ENCODE data around the gene KRTAP19-2.

- TF ChIP-seq ZFP3 (CRISPR knock-in tag; IDR thresholded peaks at IDR 0.05) (no peak), GLIS3 (CRISPR knock-in tag; IDR thresholded peaks at IDR 0.05) (no peak), CREB5 (CRISPR knock-in tag; IDR thresholded peaks at IDR 0.05; ENCODE audit: low read depth) (no peak), ARNTL (CRISPR knock-in tag; IDR thresholded peaks at IDR 0.05; ENCODE audit: borderline replicate concordance, low read depth) (no peak), TSHZ2 (CRISPR knock-in tag; IDR thresholded peaks at IDR 0.05) (no peak), RARB (CRISPR knock-in tag; IDR thresholded peaks at IDR 0.05) (no peak), PPARA (CRISPR knock-in tag; IDR thresholded peaks at IDR 0.05; ENCODE audit: borderline replicate concordance) (no peak), PATZ1 (CRISPR knock-in tag; IDR thresholded peaks at IDR 0.05; ENCODE audit: borderline replicate concordance) (no peak), ZFP30 (CRISPR knock-in tag; IDR thresholded peaks at IDR 0.05) (no peak), OSR1 (CRISPR knock-in tag; IDR thresholded peaks at IDR 0.05) (no peak), ZNF565 (CRISPR knock-in tag; conservative IDR thresholded peaks at IDR 0.05; ENCODE audit: low read depth) (no peak), ZC3H10 (CRISPR knock-in tag; IDR thresholded peaks at IDR 0.05) (no peak), SNAI2 (CRISPR knock-in tag; IDR thresholded peaks at IDR 0.05) (no peak)
Observed at GRCh38 chr21:30518876-30519275, 31.6 kb upstream of the KRTAP19-2 start.

Measured in SK-N-SH treated with all-trans-retinoic acid at 6 μM for 48 hours (cell line).